ENCODE measurements around the gene CKB.

Gene CKB

DNA sequence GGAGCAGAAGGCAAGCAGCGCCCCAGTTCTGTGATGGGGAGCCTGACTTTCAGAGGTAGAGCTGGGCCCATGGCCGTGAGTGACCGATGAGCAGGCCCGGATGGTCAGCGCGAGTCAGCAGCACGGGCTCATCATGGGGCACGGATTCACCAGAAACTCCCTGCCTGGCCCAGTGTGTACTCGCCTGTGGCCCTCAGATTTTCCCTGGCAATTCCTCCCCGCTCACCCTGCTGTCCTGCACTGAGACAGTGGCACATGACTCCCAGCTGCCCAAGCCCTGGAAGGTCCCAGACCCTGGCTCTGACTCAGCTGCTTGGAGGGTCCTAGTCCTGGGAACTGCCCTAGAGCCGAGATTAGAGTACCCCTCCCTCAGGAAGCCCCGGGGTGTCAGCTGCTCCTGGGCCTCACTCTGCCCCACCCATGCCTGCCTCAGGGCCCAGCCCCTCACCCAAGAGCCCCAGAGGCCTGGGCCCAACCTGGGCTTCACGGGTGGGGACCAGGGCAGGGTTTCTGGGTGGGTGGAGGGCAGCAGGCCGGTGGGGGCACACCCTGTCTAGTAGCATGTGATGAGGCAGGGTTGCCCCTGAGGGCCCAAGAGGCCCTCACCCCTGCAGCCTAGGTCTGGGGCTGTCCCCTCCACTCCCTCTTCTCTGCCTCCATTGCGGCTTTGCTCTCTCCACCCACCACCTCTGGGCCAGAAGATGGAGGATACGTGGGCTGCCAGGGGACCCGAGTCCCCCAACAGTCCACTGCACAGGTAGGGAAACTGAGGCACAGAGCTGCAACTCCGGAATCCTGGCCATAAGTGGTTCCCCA, 14.8 kb upstream of the CKB start:
- DNase-seq = no peak

DNA sequence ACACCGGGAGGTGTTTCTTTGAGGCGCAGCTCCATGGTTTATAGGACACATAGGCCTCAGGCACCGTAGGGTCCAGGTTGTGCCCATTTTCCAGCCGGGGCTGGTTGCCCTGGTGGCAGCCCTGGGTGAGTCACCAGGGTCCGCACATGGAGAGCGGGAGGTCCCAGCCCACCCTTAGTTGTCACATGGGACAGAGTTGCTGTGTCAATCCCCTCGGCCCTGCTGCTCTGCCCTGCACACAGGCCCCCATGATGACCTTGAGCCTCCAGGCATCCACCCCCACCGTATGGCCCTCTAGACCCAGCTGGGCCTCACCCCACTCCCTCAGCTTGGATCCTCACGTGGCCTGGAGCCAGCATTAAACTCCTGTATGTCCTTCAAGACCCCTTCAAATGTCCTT, 14.1 kb upstream of the CKB start:
- DNase-seq = no peak

DNA sequence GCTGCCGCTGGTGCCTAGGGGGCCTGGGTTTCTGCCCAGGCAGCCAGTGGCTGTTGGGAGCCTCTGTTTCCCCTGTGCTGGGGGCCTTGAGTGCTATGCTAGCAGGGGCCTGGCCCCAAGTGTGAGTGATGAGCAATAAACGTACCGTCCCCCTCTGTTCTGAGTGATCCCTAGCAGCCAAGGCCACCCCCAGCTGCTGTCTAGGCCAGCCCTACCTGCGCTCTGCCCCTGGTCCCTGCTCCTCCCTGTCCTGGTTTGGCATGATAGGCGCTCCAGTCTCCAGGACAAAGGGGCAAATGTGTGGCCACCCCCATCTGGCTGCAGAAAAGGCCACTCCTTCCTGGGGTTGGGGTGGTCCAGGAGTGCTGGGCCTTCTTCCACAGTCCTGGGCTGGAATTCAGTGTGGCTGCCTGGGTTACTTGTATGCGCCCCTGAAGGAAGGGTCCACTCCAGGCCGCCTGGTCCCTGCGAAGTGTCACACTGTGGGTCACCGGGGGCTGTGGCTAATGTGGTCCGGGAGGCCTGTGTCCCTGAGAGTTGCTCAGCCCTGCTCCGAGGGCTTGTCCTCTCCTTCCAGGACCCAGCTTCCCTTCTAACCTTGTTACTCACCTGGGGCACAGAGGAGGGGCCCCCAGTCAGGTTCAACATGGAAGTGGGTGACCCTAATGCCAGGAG, 13.4 kb upstream of the CKB start:
- no peak for DNase-seq

- no peak for DNase-seq
Measured at GRCh38 chr14:103535081-103535890, 12.7 kb upstream of the CKB start.

DNA sequence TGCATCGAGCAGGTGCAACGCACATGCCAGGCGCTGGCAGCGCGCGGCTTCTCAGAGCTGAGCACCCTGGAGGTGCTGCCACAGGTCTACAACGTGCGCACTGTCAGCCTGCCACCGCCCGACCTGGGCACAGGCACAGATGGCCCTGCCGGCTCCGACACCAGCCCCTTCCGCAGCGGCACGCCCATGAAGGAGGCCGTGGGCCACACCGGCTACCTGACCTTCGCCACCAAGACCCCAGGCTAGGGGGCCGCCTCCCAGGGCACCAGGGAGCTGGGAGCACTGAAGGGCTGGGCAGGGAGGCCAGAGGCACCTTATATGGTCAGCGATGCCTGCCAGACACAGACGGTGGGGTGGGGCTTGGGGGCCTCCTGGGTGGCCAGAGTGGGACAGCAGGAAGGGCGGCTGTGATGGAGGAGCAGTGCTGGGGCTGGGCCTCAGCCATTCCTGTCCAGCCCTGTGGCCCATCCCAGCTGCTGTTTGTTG, 12.0 kb upstream of the CKB start:
- no peak for DNase-seq

- no peak for DNase-seq
Measured at GRCh38 chr14:103533999-103534575, 11.5 kb upstream of the CKB start.

GRCh38 chr14:103533137-103533998, 10.7 kb upstream of the CKB start:
- no peak for DNase-seq

DNA sequence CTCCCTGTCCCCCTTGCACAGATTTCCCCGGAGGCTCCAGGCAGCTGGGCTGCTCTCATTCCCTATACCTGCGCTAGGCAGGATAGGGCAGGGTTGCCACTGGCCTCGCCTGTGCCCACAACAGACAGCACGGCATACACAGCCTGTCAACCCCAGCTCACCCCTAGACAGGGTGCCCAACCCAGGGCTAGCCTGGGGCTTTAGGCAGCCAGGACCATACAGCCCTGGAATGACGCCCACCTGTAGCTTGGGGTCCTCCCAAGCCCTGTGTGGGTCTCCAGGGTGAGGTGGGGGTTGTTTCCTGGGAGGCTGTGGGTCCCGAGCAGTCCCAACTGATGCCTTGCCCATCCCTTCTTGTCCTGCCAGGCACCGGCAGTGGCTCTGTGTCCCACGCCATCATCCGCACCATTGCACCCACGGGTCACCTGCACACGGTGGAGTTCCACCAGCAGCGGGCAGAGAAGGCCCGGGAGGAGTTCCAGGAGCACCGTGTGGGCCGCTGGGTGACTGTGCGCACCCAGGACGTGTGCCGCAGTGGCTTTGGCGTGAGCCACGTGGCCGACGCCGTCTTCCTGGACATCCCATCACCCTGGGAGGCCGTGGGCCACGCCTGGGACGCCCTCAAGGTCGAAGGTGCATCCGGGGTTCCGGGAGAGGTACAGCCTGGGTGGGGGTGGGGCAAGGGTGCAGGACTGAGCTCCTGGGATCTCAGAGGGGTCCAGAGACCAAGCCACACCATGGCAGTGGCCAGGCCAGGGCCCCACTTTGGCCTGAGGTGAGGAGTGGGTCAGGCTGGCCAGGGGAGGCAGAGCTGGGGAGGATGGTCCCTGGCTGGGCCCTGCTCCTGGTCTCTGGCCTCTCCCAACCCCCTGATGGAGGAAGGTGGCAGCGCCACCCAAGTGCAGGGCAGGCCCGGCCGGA, 9.8 kb upstream of the CKB start:
- no peak for DNase-seq

- no peak for DNase-seq
Measured at GRCh38 chr14:103531421-103532215, 9.0 kb upstream of the CKB start.

DNA sequence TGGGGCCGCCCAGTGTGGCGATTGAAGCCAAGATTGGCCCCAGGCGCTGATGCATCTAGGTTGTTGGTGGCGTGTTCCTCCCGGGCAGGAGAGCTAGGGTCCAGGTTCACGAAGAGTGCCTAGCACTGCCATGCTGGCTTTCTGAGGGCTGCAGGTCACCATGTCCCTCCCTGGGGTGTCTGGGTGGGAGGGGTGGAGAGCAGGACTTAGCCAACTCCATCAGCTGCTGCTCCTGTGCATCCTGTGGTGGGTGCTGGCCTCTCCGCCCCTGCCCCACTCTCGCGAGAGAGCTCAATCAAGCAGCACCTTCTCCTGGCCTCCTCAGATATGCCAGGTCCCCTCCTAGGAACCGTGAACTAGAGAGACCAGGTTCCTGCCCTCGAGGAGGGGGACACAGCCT, 8.2 kb upstream of the CKB start:
- DNase-seq = no peak

DNA sequence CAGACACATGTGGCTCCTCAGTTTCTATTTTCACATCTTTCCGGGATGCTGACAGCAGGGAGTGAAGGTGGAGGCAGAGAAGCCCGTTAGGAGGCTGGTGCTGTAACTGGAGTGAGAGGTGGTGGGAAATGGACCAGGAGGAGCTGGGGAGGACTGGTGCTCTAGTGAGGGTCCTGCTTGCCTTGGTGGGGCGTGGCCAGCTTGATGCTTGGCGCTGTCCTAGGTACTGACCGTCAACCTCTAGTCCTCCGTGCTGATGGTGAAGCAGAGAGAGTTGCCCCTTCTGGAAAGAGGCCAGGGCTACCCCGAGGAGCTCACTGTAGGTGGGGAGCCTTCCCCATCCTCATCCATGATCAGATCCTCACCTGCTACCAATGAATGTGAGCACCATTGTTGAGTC, 7.8 kb upstream of the CKB start:
- no peak for DNase-seq

DNA sequence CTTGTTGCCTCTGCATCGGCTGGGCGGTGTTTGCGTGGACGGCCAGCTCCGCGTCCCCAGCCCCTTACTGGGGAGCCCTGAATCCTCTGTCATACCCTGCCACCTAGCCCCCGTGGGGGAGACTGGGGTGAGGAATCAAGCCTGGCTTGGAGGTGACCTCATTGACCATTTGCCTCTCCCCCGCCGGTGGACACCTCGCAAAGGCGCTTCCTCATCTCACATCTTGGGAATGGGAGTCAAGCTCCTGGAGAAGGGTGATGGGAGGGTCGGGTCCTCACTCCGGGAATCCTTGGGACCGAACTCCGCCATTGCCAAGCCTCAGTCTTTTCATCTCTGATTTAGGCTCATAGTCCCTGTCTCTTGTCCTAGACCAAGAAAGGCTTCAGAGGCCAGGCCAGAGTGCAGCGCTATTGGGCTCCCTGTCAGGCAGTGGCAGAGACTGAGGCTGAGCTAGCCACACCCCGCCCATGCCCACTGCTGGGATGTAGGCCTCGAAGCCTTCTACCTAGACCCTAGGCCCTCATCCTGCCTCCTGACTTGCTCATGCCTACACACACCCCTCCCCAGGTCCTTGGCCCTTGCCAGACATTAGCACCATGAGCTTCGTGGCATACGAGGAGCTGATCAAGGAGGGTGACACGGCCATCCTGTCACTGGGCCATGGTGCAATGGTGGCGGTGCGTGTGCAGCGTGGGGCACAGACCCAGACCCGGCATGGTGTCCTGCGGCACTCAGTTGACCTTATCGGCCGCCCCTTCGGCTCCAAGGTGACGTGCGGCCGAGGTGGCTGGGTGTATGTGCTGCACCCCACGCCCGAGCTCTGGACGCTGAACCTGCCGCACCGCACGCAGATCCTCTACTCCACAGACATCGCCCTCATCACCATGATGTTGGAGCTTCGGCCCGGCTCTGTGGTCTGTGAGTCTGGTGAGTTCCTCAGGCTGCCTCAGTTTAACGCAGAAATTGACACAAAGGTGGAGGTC, 7.0 kb upstream of the CKB start:
- no peak for DNase-seq

GRCh38 chr14:103528587-103529382, 6.2 kb upstream of the CKB start, which contains the start of gene TRMT61A:
TSS of gene TRMT61A (plus strand) at chr14:103529196. CDS start at chr14:103529979, 783 bp downstream.
- peak; percentile 72 for DNase-seq

DNA sequence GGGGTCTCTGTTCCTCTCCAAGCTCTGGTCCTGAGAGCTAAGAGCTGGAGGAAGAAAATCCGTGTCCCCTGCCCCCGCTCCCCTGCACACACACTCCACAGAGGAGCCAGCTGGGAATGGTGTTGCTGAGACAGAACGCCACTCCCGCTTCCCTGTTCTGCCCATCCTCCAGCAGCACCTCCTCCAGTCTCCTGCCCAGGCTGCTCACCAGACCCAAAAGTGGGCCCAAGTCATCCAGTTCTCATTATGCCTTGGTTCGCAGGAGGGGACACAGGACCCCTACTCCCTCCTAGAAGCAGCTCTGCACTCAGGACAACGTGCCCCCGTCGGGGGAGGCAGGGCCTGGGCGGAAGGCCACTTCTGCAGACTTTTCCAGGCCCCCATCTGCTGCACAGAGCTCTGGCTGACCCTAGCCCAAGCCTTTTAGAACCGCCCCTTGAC, 5.5 kb upstream of the CKB start:
- DNase-seq = no peak

GRCh38 chr14:103527408-103528145, 4.9 kb upstream of the CKB start:
- no peak for DNase-seq

DNA sequence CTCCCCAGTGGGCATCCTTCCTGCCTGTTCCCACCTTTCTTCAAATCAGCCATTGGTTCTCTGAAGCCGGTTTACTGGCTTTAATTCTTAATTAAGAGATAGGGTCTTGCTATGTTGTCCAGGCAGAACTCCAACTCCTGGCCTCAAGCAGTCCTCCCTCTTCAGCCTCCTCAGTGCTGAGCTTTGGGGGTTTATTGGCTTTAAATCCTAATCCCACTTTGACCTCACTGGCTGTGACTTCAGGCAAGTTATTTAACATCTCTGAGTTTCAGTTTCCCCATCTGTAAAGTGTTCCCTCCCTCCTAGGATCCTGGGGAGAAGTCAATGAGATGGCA, 4.3 kb upstream of the CKB start:
- no peak for DNase-seq

DNA sequence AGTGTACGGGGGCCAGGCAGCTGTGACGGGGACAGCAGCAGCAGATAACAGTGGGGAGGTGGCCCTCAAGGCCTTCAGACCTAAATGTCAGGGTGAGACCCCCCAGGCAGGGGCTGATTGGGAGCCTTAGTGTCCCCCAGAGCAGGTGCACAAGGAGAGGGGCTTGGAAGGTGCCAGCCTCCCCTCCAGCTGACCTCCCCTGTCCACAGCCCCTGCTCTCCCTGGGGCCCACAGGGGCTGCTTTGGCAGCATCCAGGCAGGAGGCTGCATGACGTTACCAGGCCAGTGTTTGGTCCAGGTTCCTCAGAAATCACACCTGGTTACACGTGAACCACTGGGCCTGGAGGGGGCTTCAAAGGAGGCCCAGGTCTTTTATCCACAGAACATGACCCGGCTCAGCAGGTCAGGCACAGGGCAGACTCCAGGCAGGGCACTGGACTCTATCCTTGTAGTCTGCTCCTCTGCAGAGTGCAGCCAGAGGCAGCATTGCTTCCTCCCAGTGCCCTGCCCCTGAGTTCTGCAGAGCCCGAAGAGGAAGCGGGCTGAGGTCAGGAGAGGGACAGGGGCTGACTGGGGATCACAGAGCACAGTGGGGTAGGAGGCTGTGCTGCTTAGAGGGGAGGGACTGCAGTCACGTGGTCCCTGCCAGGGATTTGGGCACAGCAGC, 3.8 kb upstream of the CKB start:
- no peak for DNase-seq

All from NCI-H2029 (cell line).